HG03460 (cell line): ENCODE results near the gene SHBG.
"Not testable (repeated sequence)": the region's sequence is repeated elsewhere in the genome, so short reads cannot be mapped to it uniquely, and the experiment has no call there.

ENCODE experiments used
- ATAC-seq: cut with Tn5 transposase; IDR thresholded peaks from one replicate; pipeline ENCODE4 v1.9.1; 2021; ENCODE audit not compliant: unreplicated experiment

Gene SHBG

GRCh38 chr17:7611635-7612293 lies 18.2 kb upstream of the SHBG start:
- ATAC-seq, result no peak

GRCh38 chr17:7612294-7612640 lies 17.7 kb upstream of the SHBG start:
- no peak for ATAC-seq

GRCh38 chr17:7613769-7614424 lies 16.0 kb upstream of the SHBG start:
- ATAC-seq, result no peak

GRCh38 chr17:7614425-7615264 lies 15.3 kb upstream of the SHBG start, which contains the start of gene FXR2:
Gene FXR2, minus strand, starts transcription at chr17:7614897. Its CDS starts 365 bp downstream, at chr17:7614532.
- peak; percentile 85 for ATAC-seq

- ATAC-seq, result no peak
These were observed 14.6 kb upstream of the SHBG start for GRCh38 chr17:7615265-7615747.

- no peak for ATAC-seq
These were observed 11.3 kb upstream of the SHBG start for GRCh38 chr17:7618608-7619007.

- ATAC-seq, result no peak
These were observed 9.1 kb upstream of the SHBG start for GRCh38 chr17:7620835-7621234.

- ATAC-seq, result no peak
These were observed 6.3 kb upstream of the SHBG start for GRCh38 chr17:7623661-7624060.

- ATAC-seq, result not testable (repeated sequence)
These were observed 4.2 kb upstream of the SHBG start for GRCh38 chr17:7625749-7626148.

- ATAC-seq, result no peak
These were observed 3.6 kb upstream of the SHBG start for GRCh38 chr17:7626307-7626706.

GRCh38 chr17:7626956-7627249 lies 3.0 kb upstream of the SHBG start:
- no peak for ATAC-seq

- peak; percentile 77 for ATAC-seq
These were observed 2.4 kb upstream of the SHBG start, which contains the start of gene SAT2 for GRCh38 chr17:7627250-7628121. Gene SAT2, minus strand, starts transcription at chr17:7627821. Its CDS starts 186 bp downstream, at chr17:7627635.

GRCh38 chr17:7631398-7632380 lies 1.8 kb downstream of the SHBG start:
- no peak for ATAC-seq

GRCh38 chr17:7632492-7632894 lies 2.6 kb downstream of the SHBG start:
- ATAC-seq, result no peak

GRCh38 chr17:7633093-7633492 lies 3.2 kb downstream of the SHBG start:
- no peak for ATAC-seq

GRCh38 chr17:7634384-7634783 lies 4.4 kb downstream of the SHBG start:
- no peak for ATAC-seq

- no peak for ATAC-seq
These were observed 6.2 kb downstream of the SHBG start for GRCh38 chr17:7636163-7636562.

- ATAC-seq, result no peak
These were observed 10.8 kb downstream of the SHBG start for GRCh38 chr17:7640783-7641182.

- not testable (repeated sequence) for ATAC-seq
These were observed 11.7 kb downstream of the SHBG start for GRCh38 chr17:7641635-7642034.

GRCh38 chr17:7644775-7645174 lies 14.8 kb downstream of the SHBG start:
- no peak for ATAC-seq
